NCI-H2107 treated with DMSO at 0.1 percent for 48 hours (cell line): ENCODE measurements around the gene RXYLT1.
"Not testable (repeated sequence)": the region's sequence is repeated elsewhere in the genome, so short reads cannot be mapped to it uniquely, and the experiment has no call there.

Source experiments
- DNase-seq: peaks from one replicate; lab custom pipeline; 2025; ENCODE audit not compliant: unreplicated experiment; lab: John Stamatoyannopoulos, UW

RXYLT1 gene

DNA sequence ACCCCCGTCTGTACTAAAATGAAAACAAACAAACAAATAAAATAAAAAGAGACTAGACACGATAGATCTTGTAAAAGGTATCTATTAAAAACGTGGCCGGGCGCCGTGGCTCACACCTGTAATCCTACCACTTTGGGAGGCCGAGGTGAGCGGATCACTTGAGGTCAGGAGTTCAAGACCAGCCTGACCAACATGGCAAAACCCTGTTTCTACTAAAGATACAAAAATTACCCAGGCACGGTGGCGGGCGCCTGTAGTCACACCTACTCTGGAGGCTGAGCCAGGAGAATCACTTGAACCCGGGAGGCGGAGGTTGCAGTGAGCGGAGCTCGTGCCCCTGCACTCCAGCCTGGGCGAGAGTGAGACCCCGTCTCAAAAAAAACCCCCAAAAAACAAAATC is 63.0 kb downstream of the RXYLT1 start:
- DNase-seq = not testable (repeated sequence)

DNA sequence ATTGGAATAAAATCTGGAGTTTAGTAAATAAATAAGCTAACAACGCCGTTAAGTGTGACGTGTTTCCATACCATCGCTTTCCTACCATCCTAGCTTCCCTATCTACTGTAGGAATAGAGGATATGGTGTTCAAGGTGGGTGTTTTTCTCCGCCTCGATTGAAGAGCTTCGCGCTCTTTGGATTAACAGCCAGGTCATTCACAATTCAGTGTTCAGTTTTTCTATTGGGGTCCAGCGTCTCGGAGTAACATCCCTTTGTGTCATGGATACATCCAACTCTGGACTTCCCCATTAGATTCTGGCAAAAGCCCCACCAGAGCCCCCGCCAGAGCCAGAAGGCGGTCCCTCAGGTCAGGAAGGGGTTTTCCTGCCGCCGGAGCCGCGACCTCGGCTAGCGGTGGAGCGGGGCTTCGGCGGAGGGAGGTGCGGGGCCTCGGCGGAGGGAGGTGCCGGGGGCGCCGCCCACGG is 63.6 kb downstream of the RXYLT1 start:
- DNase-seq = no peak

DNA sequence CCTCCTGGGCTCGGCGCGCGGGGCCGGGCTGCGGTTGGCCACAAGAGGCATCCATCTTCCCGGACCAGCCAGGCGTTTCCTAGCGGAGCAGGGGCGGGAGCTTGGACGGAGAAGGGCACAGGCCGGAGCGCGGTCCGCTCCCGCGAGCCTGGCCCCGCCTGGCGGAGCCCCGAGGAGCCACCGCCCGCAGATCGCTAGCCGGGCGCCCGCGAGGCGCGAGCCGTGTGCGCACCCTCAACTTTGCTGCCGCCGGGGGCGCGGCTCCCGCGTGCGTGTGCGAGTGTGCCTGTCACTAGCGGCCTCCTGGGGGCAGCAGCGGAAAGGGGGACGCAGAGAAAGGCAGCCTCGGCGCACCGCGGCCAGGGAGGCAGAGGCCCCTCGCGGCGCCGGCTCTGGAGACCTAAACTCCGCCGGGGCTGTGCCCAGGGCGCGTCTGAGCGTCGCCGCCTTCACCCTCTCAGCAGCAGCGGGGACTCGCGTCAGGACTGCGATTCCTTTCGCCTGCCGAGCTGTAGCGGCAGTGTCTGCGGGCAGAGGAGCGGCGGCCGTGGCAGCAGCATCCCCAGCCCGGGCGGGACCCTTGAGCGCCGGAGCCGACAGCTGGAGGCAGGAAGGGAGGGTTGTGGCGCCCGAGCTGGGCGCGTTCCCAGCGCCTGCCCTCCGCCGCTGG is 64.1 kb downstream of the RXYLT1 start:
- DNase-seq = peak; percentile 73

DNA sequence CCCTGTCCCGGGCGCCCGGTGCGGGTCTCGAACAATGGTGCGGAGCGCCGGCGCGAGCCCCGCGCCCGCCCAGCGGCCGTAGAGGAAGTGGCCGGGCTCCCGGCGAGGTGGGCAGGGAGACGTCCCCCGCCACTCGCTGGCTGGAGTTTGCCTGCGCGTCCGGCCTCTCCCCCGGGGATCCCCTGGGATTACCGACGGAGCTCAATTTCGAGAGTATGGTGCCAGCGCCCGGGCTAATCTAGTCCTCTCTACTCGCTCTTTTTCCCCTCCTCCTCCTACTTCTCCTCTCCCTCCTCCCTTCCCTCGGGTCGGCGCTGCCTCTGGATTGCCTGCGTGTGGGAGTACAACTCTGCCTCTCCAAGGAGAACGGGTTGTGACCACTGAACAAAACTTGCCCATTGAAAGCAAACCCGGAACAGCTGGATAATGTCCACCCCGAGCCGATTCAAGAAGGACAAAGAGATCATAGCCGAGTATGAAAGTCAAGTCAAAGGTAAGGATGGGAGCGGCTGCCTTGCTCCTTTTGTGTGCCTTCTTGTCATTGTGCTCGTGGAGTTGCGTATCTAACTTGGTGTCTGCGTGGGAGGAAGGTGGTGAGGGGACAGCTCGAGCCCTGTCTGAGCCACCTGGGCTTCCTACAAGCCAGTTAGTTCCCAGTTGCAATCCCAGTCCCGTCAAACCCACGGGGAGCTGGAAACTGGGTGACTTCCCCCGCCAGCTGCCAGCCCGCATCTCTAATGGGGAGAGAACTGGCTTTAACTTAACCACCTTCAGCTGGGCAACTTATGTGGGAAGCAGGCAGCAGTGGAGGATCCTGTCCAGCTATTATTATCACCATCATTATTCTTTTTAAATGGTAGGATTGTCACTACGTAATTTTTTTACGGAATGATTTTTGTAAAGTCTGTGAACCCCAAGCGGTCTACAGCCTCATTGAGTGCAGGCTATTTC is 65.0 kb downstream of the RXYLT1 start, which contains the start of gene SRGAP1:
Gene SRGAP1 (plus strand): TSS at position 310 of the 951 bp plus-strand sequence. CDS start 117 bp downstream, at position 427.
- peak; percentile 67 for DNase-seq

DNA sequence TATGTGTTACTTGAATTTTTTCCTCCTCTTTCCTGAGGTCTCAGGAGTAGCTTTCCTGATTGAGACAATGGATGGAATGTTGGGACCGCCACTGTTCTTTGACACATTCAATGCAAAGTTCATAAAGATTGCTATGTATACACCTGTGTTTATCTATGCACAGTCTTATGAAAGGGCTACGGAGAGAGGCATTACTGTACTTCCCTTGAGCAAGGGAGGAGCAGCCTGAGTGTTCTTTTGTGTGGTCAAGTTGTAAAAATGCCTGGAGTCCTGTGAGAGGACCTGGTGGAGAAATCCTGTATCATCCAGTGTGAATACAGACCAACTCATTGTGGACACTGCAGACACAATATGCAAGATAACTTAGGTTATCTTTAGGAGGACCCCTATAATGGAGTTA is 66.0 kb downstream of the RXYLT1 start:
- peak; percentile 20 for DNase-seq

DNA sequence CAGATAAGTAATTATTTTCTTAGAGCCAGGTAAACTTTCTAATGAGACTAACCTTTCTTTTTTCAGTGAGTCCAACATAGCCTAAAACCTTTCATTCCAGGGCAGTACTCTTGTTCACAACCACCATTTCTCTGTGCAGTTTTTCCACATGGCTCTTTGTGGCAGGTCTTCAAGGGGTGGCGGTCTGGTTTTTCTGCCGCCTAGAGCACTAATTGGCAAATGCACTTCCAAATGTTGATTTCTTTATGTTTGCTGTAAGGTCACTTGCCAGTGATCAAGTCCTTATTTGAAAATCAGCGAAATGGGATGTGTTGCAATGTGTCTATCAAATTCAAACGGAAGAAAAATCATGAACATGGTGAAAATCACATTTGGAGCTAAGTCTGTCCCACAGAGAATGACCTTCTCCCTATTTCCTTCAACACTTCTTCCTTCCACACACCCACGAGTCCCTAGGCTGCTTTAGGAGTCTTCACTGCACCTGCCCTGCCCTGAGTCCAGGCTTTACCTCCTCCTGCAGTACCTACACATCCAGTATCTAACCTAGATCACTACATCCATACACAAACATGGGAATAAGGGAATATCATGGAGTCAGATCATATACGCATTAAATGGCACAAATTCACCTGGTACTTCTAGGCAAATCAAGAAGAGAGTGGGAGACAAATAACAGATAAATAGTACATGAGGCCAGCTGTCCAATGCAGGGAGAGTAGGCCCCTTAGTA is 66.7 kb downstream of the RXYLT1 start:
- DNase-seq = no peak

DNA sequence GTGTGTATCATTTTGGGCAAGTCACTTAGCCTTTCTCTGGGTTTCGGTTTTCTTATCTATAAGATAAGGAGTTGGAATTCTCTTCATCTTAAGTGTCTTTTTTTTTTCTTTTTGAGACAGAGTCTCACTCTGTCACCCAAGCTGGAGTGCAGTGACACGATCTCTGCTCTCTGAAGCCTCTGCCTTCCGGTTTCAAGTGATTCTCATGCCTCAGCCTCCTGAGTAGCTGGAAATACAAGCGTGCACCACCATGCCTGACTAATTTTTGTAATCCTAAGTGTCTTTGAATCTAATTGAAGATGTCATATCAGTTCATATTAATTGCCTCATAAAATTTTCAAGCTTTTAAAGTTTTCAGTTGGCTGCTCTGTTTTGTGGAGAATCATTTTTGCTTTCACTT is 68.7 kb downstream of the RXYLT1 start:
- no peak for DNase-seq

DNA sequence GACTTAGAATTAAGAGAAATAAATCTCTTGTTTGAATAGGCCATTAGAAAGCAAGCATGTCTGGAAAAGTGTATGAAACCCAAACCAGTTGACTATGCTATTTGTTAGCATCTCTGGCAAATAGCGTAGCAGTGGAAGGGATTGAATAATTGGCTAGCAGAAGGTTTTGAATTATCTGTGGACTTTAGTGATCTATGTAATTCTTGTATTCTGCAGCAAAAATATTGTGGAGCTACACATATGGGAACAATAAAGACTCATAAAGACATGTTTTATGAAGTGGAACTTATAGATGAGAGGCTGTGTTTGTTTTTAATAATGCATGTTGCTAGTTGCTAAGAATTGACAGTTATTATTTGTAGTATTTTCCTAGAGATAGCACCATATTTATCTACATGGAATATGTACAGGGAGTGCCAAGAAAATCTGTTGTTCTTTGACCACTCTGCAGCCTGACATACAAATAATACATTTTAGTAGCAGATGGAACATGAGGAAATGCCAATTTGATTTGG is 69.5 kb downstream of the RXYLT1 start:
- DNase-seq = no peak

DNA sequence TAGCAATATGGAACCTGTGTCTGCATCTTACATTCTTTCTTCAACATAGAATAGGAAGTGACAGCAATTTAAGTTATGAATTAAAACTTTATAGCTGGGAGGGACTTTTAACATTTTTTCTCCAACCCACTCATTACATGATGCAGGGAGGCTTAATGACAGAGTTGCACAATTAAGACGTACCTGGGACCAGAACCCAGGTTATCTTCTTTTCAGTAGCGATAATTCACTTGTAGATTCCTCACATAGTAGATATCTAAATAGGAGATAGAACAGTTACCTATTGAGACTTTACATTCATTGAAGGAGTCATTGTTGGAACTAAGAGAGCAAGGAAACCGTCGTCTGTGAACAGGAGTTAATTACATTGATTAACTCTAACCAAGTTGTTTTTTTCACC is 69.9 kb downstream of the RXYLT1 start:
- DNase-seq = no peak

DNA sequence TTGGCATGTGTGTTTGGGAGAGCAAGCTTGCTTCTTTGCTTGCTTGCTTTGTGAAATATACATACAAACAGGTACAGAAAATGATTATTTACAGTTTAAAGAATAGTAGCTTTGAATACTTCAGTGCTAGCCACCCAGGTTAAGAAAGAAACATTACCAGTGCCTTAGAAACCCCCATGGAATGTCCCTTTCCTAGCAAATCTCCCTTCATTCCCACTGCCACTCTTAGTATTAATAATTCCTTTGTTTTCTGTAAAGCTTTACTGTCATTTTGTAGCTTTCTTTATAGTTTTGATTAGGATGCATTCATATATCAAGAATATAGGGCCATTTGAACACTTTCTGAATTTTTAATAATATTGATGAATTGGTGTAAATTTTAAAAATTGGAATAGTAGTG is 74.3 kb downstream of the RXYLT1 start:
- no peak for DNase-seq

DNA sequence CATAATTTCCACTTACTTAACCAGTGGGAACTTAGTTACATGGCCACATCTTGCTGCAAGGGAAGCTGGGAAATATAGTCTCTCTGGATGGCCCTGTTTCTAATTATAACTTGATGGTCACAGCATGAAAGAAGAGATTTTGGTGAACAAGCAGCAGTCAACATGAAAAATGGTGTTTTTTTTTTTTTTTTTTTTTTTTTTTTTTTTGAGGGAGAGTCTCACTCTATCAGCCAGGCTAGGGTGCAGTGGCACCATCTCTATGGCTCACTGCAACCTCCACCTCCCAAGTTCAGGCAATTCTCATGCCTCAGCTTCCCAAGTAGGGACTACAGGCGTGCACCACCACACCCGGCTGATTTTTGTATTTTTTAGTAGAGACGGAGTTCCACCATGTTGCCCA is 75.6 kb downstream of the RXYLT1 start:
- no peak for DNase-seq

DNA sequence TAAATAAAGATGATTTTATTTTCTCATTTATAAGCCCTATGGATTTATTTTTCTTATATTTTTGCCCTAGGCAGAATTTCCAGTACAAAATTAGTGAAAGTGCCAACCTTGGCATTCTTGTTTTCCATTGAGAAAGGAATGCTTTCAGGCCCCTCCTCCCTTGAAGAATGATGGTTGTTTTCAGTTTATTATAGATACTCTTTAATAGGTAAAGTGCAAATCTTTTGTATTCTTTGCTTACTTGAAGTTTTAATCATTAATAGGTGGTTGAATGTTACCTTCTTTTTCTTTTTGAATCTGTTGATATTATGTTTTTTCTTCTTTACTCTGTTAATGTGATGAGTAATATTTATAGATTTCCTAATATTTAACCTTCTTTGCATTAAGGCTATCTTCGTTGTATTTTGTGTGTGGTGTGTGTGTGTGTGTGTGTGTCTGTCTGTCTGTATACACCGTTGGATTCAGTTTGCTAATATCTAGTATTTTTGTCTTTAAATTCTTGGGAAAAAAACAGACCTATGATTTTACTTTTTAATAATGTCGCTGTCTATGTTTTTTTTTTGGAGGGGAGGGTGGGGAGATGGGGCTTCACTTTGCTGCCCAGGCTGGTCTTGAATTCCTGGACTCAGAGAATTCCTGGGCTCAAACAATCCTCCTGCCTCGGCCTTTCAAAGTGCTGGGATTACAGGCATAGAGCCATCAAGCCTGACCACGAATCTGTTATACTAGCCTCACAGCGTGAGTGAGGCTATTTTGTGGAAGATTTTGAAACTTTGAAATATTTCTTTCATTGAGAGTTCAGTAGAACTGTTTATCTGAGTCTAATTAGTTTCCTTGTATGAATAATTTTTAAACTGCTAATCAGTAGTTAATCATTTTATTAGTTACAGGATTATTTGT is 78.3 kb downstream of the RXYLT1 start:
- no peak for DNase-seq
